ENCODE results near the gene WDR87.
"Not testable (repeated sequence)": the region's sequence is repeated elsewhere in the genome, so short reads cannot be mapped to it uniquely, and the experiment has no call there.

The WDR87 gene

GRCh38 chr19:37874784-37875183 lies 31.6 kb downstream of the WDR87 start:
- no peak for DNase-seq

DNA sequence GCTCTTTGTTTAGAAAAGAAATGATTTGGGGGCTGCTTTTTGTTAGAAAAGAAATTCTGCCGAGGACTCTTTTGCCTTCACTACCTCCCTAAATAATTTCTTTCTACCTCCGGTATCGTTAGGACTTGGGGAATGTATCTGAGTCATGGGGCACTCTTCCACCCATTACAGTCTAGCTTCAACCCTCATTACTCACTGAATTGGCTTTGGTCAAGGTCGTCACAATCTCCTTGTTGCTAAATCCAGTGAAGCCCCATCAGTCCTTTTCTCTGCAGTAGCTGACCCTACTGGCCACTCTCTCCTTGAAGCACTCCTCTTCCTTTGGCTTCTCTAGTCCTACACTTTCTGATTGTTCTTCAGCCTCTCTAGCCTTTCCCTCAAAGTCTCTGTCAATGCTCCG lies 34.0 kb downstream of the WDR87 start:
- DNase-seq = no peak

DNA sequence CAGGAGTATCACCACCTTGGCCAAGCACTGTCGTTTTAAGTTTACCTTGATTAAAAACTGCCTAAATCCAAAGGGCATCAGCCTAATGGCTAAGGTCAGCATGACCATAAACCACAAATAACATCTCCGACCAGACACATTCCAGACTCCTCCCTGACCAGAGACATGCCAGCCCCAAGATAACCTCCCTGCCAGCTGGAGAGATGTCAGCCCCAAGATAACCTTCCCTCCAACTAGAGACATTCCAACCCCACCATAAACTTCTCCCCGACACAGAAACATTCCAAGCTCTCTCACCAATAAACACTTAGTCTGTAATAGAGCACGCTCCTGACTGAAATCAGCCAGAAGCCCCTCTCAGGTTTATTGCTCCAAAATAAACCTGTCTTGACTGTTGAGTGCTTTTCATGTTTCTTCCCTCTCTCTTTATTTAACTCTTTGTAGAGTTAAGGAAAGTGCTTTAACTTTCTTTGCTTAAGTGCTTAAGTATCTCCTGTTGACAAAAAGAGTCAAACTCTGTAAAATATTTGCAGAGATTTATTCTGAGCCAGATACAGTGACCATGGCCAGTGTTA lies 36.5 kb downstream of the WDR87 start:
- DNase-seq = no peak

GRCh38 chr19:37867831-37868230 lies 38.6 kb downstream of the WDR87 start:
- no peak for DNase-seq

DNA sequence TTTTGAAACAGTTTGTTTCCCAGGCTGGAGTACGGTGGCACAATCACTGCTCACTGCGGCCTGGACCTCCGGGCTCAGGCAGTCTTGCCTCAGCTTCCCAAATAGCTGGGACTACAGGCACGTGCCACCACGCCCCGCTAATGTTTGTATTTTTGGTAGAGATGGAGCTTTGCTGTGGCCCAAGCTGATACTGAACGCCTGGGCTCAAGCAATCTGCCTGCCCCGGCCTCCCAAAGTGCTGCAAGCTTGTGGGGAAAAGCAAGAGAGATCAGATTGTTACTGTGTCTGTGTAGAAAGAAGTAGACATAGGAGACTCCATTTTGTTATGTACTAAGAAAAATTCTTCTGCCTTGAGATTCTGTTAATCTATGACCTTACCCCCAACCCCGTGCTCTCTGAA lies 40.5 kb downstream of the WDR87 start:
- DNase-seq = not testable (repeated sequence)

GRCh38 chr19:37864501-37864900 lies 41.9 kb downstream of the WDR87 start:
- no peak for DNase-seq

DNA sequence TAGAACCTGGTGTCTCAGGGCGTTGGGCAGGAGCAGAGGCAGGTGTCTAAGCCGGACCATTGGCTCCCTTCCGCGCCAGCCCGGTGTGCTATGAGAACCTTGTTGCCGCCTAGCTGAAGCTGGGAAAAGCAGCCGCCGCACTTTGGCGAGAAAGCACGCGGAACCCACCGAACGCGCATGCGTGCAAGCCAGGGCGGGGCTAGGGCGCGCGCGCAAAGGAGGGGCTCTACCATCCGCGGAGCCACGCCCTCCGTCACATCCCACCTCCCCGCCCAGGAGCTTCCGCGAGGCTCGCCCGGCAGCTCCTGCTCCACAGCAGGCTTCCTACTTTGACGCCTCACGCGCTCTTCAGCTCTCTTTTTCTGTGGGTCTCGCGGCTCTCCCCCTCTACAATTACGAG lies 51.3 kb downstream of the WDR87 start:
- no peak for DNase-seq

DNA sequence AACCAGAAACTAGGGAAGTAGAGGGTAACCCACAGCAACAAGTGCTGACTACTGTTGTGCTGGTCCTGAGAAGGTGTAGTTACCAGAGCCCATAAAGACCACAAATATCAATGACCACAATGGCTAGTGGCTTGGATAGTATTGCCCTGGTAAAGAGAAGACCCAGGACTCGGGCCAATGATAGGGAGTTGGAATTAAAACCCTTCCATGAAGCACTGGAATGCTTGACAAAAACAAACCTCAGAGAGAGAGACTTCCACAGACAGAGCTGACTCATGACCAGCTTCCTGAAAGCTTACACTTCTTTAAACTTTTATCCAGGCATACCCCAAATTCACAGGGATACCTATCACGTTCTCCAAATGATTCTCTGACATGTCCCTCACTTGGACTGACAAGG lies 60.5 kb downstream of the WDR87 start:
- no peak for DNase-seq
